ENCODE data around the gene SPTB.

- TF ChIP-seq, protein P1, sequence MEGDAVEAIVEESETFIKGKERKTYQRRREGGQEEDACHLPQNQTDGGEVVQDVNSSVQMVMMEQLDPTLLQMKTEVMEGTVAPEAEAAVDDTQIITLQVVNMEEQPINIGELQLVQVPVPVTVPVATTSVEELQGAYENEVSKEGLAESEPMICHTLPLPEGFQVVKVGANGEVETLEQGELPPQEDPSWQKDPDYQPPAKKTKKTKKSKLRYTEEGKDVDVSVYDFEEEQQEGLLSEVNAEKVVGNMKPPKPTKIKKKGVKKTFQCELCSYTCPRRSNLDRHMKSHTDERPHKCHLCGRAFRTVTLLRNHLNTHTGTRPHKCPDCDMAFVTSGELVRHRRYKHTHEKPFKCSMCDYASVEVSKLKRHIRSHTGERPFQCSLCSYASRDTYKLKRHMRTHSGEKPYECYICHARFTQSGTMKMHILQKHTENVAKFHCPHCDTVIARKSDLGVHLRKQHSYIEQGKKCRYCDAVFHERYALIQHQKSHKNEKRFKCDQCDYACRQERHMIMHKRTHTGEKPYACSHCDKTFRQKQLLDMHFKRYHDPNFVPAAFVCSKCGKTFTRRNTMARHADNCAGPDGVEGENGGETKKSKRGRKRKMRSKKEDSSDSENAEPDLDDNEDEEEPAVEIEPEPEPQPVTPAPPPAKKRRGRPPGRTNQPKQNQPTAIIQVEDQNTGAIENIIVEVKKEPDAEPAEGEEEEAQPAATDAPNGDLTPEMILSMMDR (IDR thresholded peaks at IDR 0.05): no peak
- no peak for TF ChIP-seq POLR2A (IDR thresholded peaks at IDR 0.05)
- no peak for TF ChIP-seq EP300 (IDR thresholded peaks at IDR 0.05)
These were observed 44.7 kb downstream of the SPTB start for GRCh38 chr14:64834965-64835364.
